Spleen (tissue), 11 donors: ENCODE measurements around the gene PCLO. TPM values are rescaled to one million over a fixed set of nuclear protein-coding genes. Genes with fewer than 3 reads are reported as not detected.

Experiments used
- DNase-seq: peaks from one replicate; pipeline ENCODE4 v3.0.0-alpha.2; 2020
- H3K27ac ChIP-seq, 8 donors: fragments of 200-600 bp; sonication (generic) in 7 of 8; 1 replicate in 4 of 8; 2 replicates in 4 of 8; pipeline versions ENCODE4 v1.5.0 to v1.8.0; 2016 to 2021; ENCODE audit warnings: inconsistent platforms in 4 of 8, mild to moderate bottlenecking in 4 of 8, moderate library complexity in 1 of 8
- H3K27me3 ChIP-seq, 7 donors: fragments of 200-600 bp; sonication (generic) in 6 of 7; replicated peaks in 1 of 7; 1 replicate in 4 of 7; 2 replicates in 3 of 7; pipeline versions ENCODE4 v1.5.0 to v1.8.0; 2016 to 2021; ENCODE audit warnings: inconsistent platforms in 3 of 7, mild to moderate bottlenecking in 1 of 7
- H3K36me3 ChIP-seq, 6 donors: fragments of 200-600 bp; sonication (generic) in 5 of 6; 1 replicate in 4 of 6; 2 replicates in 2 of 6; pipeline versions ENCODE4 v1.5.0 to v1.8.0; 2016 to 2021; ENCODE audit warnings: inconsistent platforms in 2 of 6
- H3K4me1 ChIP-seq, 6 donors: fragments of 200-600 bp; sonication (generic) in 5 of 6; 1 replicate in 3 of 6; 2 replicates in 3 of 6; pipeline versions ENCODE4 v1.5.0 to v1.8.0; 2016 to 2021; ENCODE audit warnings: inconsistent platforms in 3 of 6
- H3K4me3 ChIP-seq, 8 donors: fragments of 200-600 bp; sonication (generic) in 7 of 8; 1 replicate in 4 of 8; 2 replicates in 4 of 8; pipeline versions ENCODE4 v1.5.0 to v1.8.0; 2016 to 2021; ENCODE audit warnings: inconsistent platforms in 4 of 8, mild to moderate bottlenecking in 4 of 8, moderate library complexity in 2 of 8
- H3K9me3 ChIP-seq, 8 donors: fragments of 200-600 bp; sonication (generic) in 7 of 8; 1 replicate in 4 of 8; 2 replicates in 4 of 8; pipeline versions ENCODE4 v1.5.0 to v1.8.0; 2016 to 2021; ENCODE audit warnings: inconsistent platforms in 4 of 8
- POLR2A ChIP-seq, 3 donors: fragments of 450-650 bp; IDR thresholded peaks; one replicate each; pipeline ENCODE4 v1.5.1; 2017; ENCODE audit warnings: antibody characterized with exemption in 3 of 3, mild to moderate bottlenecking in 1 of 3
- POLR2AphosphoS5 ChIP-seq, 3 donors: sonication (generic); formaldehyde crosslinking; IDR thresholded peaks; one replicate each; pipeline ENCODE4 v1.5.1; 2017; ENCODE audit warnings: antibody characterized with exemption in 3 of 3
- WGBS, 5 donors: extraction: QIAGEN DNeasy Blood & Tissue Kit in 3 of 5; methylation state at CpG; one replicate each; pipeline versions ENCODE4 v1.1.5 to v1.1.7; 2013 to 2018; 5-methylcytosine and 5-hydroxymethylcytosine counted together
- intact Hi-C: fragments of 100-400 bp; cut with DNase I; formaldehyde crosslinking; loops from one replicate; pipeline ENCODE4 v1.15.0; 2023; ENCODE audit warnings: low total_unique reads
- polyA plus RNA-seq, 3 donors: library from polyadenylated mRNA; stranded (reverse); fragments of 200-250 nt; gene quantifications; one replicate each; pipeline ENCODE4 v1.2.1, GENCODE V29; 2013
- total RNA-seq, 7 donors: library from RNA; depleted of rRNA in 3 of 7; stranded (reverse); fragments of >200 nt in 3 of 7; fragmentation: NEBNext Ultra II Directional in 4 of 7; extraction: Animal tissue kit (Norgen Biotek cat#: 25700) in 4 of 7; gene quantifications; one replicate each; pipeline versions ENCODE4 v1.1.0 to v1.2.1, GENCODE V29; 2016 to 2021
- TF ChIP-seq, protein P1 (sequence below), 11 experiments: fragments of 200-600 bp in 7 of 11; fragments of 450-650 bp in 4 of 11; sonication (generic) in 4 of 11; IDR thresholded peaks in 8 of 11; conservative IDR thresholded peaks in 3 of 11; 1 replicate in 7 of 11; 2 replicates in 4 of 11; pipeline versions ENCODE4 v1.4.0 to v1.8.0; 2016 to 2021; ENCODE audit warnings: antibody characterized with exemption in 11 of 11, inconsistent platforms in 4 of 11, mild to moderate bottlenecking in 1 of 11
- donor health status: healthy with polysubstance abuse.
- donor health status: DM: no; HTN: no; CAD: no; lungs with moderate emphysema.
- donor health status: DM: no; HTN: no; CAD: no.
- donor health status: Bipolar disorder and iron deficiency.
- donor health status: healthy.
- donor health status: DM: no; HTN: no; CAD: no.
- donor health status: DM: yes; HTN: yes; CAD: no.

Gene PCLO
- total and polyA plus RNA-seq, 10 donors: 0.05 to 9.9 (median 1.8) TPM

DNA sequence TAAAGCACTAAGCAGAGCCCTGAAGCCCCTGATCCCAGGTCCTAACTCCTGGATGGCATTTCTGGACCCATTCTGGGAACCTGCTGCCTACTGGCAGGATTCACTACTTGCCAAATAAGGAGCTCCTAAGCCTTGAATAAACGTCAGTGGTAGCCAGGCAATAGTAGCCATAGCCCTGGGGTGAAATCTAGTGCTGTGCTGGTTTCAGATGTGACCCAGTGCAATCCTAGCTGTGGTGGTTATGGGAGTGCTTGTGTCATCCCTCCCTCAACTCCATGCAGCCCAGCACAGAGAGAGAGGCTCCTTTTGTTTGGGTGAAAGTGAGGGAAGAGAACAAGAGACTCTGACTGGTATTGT lies 43.7 kb downstream of the PCLO start:
- Histone ChIP-seq H3K27me3 (no peaks in the 10 kb centered on the region), H3K4me3 (no peak overlapping the region), H3K9me3 (peaks cover 0 to 66% (median 38%) of the 10 kb centered on the region in 8 donors), H3K27ac (no peak overlapping the region), H3K36me3 (no peaks in the 10 kb centered on the region), H3K4me1 (no peaks in the 10 kb centered on the region)
- WGBS, 5 donors: 10 to 44% (median 31%) methylated on average over 1 of the region's 1 CpG
- intact Hi-C loops: no loop called here
- DNase-seq: no peak
- no peak for TF ChIP-seq POLR2A (IDR thresholded peaks at IDR 0.05)
- TF ChIP-seq, protein P1, sequence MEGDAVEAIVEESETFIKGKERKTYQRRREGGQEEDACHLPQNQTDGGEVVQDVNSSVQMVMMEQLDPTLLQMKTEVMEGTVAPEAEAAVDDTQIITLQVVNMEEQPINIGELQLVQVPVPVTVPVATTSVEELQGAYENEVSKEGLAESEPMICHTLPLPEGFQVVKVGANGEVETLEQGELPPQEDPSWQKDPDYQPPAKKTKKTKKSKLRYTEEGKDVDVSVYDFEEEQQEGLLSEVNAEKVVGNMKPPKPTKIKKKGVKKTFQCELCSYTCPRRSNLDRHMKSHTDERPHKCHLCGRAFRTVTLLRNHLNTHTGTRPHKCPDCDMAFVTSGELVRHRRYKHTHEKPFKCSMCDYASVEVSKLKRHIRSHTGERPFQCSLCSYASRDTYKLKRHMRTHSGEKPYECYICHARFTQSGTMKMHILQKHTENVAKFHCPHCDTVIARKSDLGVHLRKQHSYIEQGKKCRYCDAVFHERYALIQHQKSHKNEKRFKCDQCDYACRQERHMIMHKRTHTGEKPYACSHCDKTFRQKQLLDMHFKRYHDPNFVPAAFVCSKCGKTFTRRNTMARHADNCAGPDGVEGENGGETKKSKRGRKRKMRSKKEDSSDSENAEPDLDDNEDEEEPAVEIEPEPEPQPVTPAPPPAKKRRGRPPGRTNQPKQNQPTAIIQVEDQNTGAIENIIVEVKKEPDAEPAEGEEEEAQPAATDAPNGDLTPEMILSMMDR (IDR thresholded peaks at IDR 0.05 in 8 of 11, conservative IDR thresholded peaks at IDR 0.05 in 3 of 11): no peak
- no peak for TF ChIP-seq POLR2AphosphoS5 (IDR thresholded peaks at IDR 0.05)

DNA sequence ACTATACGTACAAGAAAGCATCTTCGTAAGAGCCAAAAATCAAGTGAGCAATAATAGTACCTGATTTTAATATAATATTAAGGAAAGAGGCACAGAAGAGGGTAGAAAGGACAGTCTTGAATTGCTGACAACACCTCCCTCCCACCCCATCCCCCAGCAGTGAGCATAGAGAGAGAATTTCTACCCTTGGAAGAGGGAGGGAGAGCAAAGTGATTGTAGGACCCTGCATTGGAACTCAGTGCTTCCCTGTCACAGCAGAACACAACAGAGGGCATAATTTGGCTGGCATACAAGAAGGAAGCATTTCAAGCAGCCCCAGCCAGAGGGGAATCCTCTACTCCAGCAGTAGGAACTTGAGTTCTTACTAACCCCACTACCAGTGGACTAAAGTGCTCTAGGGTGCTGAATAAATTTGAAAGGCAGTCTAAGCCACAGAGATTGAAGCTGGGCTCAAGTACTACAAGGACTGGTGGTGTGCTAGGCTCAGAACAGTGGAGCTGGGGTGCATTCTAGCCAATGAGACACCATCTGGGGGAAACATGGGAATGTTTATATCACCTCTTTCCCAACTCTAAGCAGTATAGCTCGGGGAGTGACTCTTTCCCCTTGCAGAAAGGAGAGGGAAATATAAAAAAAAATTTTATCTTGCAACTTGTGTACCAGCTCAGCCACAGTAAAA lies 44.2 kb downstream of the PCLO start:
- Histone ChIP-seq H3K9me3 (peaks cover 0 to 61% (median 34%) of the 10 kb centered on the region in 8 donors), H3K27ac (no peak overlapping the region), H3K27me3 (no peaks in the 10 kb centered on the region), H3K4me1 (no peaks in the 10 kb centered on the region), H3K36me3 (no peaks in the 10 kb centered on the region), H3K4me3 (no peak overlapping the region)
- intact Hi-C loops: no loop called here
- TF ChIP-seq, protein P1 (IDR thresholded peaks at IDR 0.05 in 8 of 11, conservative IDR thresholded peaks at IDR 0.05 in 3 of 11): no peak
- TF ChIP-seq POLR2AphosphoS5 (IDR thresholded peaks at IDR 0.05) (no peak), POLR2A (IDR thresholded peaks at IDR 0.05) (no peak)
- WGBS, 5 donors: 84 to 87% (median 86%) methylated on average over 3 of the region's 3 CpGs
- no peak for DNase-seq

DNA sequence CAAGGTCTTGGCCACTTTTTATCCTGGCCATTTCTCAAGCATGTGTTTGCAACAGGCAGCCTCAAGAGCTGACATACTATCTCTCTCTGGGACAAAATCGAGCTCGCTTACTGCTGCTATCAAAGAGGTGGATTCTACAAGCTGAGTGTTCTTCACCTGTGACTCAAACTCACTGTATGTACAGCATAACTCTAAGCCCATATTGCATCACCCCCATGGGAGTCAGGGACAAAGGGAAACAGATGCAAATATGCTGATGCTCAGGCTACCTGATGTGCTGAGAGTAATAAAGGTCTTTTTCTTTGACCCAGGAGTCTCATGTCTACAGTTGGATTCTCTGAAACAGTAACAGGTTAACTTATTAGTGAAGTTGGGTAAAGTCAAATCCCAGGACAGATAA lies 45.2 kb downstream of the PCLO start:
- Histone ChIP-seq H3K27me3 (no peaks in the 10 kb centered on the region), H3K36me3 (no peaks in the 10 kb centered on the region), H3K4me1 (no peaks in the 10 kb centered on the region), H3K27ac (no peak overlapping the region), H3K4me3 (no peak overlapping the region), H3K9me3 (peaks cover 0 to 51% (median 24%) of the 10 kb centered on the region in 8 donors)
- no peak for TF ChIP-seq POLR2A (IDR thresholded peaks at IDR 0.05)
- TF ChIP-seq POLR2AphosphoS5 (IDR thresholded peaks at IDR 0.05): no peak
- TF ChIP-seq, protein P1 (IDR thresholded peaks at IDR 0.05 in 8 of 11, conservative IDR thresholded peaks at IDR 0.05 in 3 of 11): no peak
- intact Hi-C loops: no loop called here
- no peak for DNase-seq
- WGBS, 5 donors: 81 to 91% (median 89%) methylated on average over 2 of the region's 2 CpGs

DNA sequence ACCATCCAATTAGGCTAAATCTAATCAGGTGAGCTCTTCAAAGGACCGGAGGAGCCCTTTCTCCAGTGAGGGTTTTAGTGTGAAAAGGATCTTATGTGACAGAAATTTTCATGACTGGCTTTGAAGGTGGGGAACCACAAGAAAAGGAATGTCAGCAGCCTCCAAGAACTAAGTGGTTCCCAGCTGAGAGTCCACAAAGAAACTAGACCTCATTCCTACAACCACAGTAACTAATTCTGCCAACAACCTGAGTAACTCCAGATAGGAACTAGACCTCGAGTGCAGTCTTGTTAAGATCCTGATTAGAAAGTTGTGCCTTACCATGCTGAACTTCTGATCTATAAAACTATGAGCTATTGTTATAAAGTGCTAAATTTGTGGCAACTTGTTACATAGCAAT lies 51.3 kb downstream of the PCLO start:
- no peaks in the 10 kb centered on the region for H3K27me3 ChIP-seq
- 59 to 73% (median 60%) methylated on average over 2 of the region's 2 CpGs for WGBS, 5 donors
- intact Hi-C loops: no loop called here

More for the DNA sequence above, 51.3 kb downstream of the PCLO start:
- Histone ChIP-seq H3K27ac (no peak overlapping the region), H3K36me3 (no peaks in the 10 kb centered on the region), H3K9me3 (no peaks in the 10 kb centered on the region), H3K4me3 (no peak overlapping the region), H3K4me1 (no peaks in the 10 kb centered on the region)
- TF ChIP-seq POLR2A (IDR thresholded peaks at IDR 0.05) (no peak), POLR2AphosphoS5 (IDR thresholded peaks at IDR 0.05) (no peak)
- TF ChIP-seq, protein P1 (IDR thresholded peaks at IDR 0.05 in 8 of 11, conservative IDR thresholded peaks at IDR 0.05 in 3 of 11): no peak
- no peak for DNase-seq
